GM10847 (cell line): ENCODE data around the gene SLX4IP.

Experiments
- POLR2A ChIP-seq: IDR thresholded peaks from 2 replicates; pipeline ENCODE4 v1.6.1; 2011; ENCODE audit not compliant: insufficient read length; ENCODE audit errors: extremely low read depth

SLX4IP gene

GRCh38 chr20:10434832-10435812 lies at the start of gene SLX4IP:
TSS of gene SLX4IP (plus strand) at chr20:10435305. CDS start at chr20:10458205, 22,900 bp downstream.
- TF ChIP-seq POLR2A: peak; percentile 66

- TF ChIP-seq POLR2A: no peak
Observed at GRCh38 chr20:10385850-10386544, 49.1 kb upstream of the SLX4IP start.

DNA sequence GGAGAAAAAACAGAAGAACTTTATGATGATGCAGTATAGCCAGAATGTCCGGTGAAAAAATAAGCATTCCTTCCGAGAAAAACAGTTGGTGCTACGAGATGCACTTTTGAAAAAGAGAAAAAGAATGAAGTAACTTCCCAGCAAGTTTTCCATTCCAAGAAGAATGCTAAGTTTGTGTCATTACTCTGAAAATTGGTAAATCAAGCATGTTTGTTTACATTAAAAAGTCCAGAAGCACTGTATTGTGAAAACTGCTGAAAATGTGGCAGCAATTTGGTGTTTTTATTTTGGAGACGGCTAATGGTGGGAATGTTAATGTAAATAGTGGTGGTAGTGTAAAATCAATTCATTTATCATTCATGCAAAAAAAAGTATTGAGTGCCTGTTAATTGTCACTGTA lies 47.4 kb upstream of the SLX4IP start:
- TF ChIP-seq POLR2A: no peak

- no peak for TF ChIP-seq POLR2A
Observed at GRCh38 chr20:10388597-10388996, 46.5 kb upstream of the SLX4IP start.

DNA sequence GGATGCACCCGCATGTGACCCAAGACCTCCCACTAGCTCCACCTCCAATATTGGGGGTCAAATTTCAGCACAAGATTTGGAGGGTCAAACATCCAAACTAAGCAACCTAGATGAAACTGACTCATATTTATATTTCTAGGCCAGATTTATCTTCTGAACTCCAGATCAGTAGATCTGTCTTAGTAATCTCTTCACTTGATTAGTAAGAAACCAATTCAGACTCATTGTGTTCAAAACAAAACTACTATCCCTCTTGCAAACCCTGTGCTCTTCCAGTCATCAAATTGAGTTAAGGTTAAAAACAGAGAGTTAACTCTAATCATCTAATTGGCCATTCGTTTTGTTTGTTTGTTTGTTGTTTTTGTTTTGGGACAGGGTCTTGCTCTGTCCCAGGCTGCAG lies 44.4 kb upstream of the SLX4IP start:
- no peak for TF ChIP-seq POLR2A

DNA sequence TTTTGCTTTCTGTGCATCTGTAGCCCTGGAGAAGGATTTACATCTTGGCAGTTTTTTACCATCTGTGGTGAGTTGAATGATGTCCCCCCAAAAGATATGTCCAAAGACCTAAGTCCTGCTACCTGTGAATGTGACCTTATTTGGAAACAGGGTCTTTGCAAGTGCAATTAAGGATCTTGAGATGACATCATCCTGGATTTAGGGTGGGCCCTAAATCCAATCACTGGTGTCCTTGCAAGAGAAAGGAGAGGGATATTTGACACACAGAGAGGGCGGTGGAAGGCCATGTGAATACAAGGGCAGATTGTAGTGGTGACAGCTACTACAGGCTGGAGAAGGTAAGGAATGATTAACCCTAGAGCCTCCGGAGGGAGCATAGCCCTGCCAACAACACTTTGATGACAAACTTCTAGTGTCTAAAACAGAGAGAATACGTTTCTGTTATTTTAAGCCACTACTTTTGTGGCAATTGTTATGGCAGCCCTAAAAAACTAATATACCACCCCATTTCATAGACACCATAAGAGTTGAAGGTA lies 36.2 kb upstream of the SLX4IP start:
- no peak for TF ChIP-seq POLR2A

DNA sequence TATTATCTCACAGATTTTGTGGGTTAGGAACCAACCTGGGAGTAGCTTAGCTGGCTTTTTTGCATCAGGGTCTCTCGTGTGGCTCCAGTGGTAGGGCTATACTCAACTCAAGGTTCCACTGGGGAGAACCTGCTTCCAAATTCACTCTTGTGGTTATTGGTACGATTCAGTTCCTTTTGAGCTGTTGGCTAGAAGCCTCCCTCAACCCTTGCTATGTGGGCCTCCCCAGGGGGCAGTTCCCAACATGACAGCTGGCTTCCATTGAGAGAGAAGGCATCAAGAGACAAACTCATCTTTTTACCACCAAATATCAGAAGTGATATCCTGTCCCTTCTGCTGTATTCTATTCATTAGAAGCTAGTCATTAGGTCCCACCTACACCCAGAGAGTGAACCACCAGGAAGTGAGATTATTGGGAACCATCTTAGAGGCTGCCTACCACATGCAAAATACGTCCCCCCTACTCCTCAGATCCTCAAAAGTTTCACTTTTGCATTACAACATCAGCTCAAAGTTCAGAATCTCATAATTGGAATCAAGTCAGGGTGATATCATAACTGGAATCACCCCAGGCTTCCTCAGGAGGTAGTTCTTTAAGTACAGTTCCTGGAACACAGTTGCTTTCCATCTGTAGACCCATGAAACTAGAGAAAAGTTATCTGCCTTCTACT lies 32.0 kb upstream of the SLX4IP start:
- no peak for TF ChIP-seq POLR2A

DNA sequence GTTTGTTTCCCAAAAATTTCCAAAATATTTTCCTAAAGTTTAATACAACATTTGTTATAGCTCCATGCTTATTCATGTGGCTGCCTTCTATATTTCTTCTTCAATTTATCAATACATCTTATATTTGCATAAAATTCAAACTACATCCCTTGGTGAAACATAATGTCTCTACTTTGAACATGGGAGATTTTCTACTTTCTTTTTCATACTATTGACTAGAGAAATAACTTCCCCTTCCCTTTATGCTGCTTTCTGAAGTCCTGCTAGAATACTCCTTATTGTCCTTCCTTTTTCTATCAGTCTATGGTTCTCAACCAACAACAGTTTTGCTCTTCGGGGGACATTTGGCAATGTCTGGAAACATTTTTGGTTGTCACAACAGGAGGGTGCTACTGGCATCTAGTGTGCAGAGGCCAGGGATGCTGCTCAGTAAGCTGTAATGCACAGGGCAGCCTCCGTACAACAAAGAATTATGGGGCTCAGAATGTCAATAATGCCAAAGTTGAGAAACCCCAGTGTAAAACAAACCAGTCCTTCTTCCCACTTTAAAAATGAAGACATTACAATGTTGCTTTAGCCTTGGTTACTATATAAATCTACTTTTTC lies 31.0 kb upstream of the SLX4IP start:
- TF ChIP-seq POLR2A: no peak

DNA sequence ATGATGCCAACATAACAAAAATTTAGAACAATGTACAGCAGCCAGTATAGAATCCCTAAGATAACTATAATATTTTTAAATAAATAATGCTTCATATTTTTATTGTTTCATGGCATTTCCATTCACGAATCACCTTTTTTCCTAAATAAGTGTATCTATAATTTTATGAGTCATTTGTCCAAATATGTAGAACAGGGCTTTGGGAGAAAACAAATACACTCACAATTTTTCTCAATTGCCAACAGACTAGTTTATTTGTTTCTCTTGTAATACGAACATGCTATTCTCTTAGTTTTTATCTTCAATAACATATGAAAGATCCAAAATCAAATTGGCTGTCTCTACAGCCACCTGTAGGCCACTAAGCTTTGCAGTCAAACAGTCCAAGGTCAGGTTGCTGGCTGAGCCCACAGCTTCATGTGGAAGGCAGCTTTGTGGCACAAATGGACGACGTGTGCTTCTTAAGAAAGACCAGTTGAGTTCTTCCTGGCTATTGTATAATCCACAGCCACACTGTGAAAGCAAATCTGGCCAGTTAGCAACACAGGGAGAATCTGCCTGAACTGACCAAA lies 30.1 kb upstream of the SLX4IP start:
- TF ChIP-seq POLR2A: no peak

- no peak for TF ChIP-seq POLR2A
Observed at GRCh38 chr20:10408108-10408813, 26.8 kb upstream of the SLX4IP start.

DNA sequence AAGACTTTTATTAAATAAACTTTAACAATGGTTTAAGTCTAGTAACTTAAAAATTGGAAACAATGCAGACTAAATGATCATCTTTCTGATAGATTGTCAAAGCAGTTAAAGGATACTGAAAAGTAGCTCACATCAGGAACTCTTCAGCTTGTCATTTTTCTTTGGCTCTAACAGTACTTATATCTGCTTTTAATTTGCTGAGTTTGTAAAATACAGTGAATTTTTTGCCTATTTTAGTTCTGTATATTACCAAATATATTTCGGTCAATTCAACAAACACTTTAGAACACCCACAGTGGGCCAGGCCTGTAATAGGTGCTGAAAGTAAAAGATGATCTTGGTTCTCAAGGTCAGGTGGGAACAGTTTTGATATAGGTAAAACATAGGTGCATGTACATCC lies 23.4 kb upstream of the SLX4IP start:
- TF ChIP-seq POLR2A: no peak

DNA sequence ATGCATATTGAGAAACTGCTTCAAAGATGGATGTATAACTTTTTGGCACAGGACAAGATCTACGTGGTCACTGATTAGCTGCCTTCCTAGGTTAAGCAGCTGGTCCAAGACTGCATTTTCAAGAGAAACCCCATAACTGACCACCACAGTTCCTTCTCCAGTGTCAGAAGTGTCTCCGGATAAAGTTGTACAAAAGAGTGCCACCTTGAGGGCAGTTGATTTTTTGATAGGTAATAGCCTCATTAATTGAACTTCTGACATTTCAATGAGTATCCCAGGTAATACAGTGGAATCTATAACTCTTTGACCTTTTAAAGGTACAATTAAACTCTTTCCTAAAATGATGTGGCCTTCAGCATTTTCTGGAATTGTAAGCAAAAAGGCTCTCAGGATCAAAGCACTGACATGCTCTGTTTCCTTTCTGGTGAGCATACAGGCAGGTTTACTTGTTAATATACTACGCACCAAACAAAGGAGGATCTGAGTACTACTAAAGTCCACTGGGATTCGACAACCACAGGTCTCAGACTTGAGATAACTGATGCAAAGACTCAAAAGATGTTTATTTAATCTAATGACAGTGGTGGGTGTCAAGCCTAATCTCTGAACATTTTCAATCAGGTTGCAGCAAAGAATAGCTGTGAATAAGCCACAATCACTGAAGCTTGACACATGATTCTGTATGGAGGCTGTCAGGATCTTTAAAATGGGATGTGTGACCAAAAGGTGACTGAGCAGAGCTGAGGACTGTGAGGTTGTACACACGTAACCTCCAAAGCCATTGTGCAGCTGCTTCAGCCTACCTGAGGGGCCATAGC lies 22.3 kb upstream of the SLX4IP start:
- no peak for TF ChIP-seq POLR2A

- TF ChIP-seq POLR2A: no peak
Observed at GRCh38 chr20:10415013-10415650, 20.0 kb upstream of the SLX4IP start.
